ENCODE data around the gene TAX1BP3.

DNA sequence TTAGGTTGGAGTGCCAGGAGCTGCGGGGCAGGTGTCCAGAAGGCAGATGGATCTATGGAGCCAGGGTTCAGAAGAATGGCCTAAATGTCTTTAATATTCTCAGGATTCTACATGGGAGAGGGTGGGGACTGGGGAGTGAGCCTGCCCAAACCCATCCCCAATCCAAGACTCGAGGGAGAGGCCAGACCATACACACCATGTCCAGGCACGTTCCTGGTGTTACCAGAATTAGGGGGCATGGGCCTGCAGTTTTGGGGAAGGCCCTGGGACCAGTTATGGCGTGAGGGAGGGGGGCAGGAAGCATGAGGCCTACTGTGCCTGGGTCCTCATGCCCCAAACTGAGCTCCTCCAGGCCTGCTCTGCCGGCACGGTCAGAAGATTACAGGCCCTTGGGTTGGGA lies 1.9 kb downstream of the TAX1BP3 start:
- no peak for TF ChIP-seq CTCF (IDR thresholded peaks at IDR 0.05)
- no peak for TF ChIP-seq REST (IDR thresholded peaks at IDR 0.05; ENCODE audit: insufficient read depth in 1 of 2, low read depth in 2 of 2, low read length in 1 of 2)
- no peak for TF ChIP-seq POLR2AphosphoS5 (IDR thresholded peaks at IDR 0.05; ENCODE audit: low read depth, low read length)
- TF ChIP-seq TCF7L2 (IDR thresholded peaks at IDR 0.05; ENCODE audit: low read depth, low read length) = no peak
- TF ChIP-seq SIN3A (IDR thresholded peaks at IDR 0.05; ENCODE audit: borderline replicate concordance, insufficient read depth, low read depth, low read length) = no peak
